Placental pericyte (primary cell): ENCODE measurements around the gene HOXD1. TPM values are rescaled to one million over a fixed set of nuclear protein-coding genes. Genes with fewer than 3 reads are reported as not detected.

Experiments
- small RNA-seq: library from RNA; depleted of rRNA; stranded (forward); fragments of <200 nt; gene quantifications from one replicate; pipeline ENCODE3, GENCODE V24; 2012; ENCODE audit warnings: low replicate concordance
- total RNA-seq: library from RNA; depleted of rRNA; stranded (reverse); fragments of >200 nt; gene quantifications from 2 replicates; pipeline ENCODE4 v1.2.3, GENCODE V29; 2012

The HOXD1 gene
- total RNA-seq: 0.14 TPM in 1 of 2 replicates, not detected in the other

GRCh38 chr2:176187899-176188773, at the start of gene HOXD1:
HOXD1 (plus strand) TSS chr2:176188668; CDS start chr2:176188802, 134 bp downstream.

GRCh38 chr2:176151442-176152287, 36.8 kb upstream of the HOXD1 start, which contains the start of gene HOXD4:
HOXD4 (plus strand) TSS chr2:176151550; CDS start chr2:176151634, 84 bp downstream.

GRCh38 chr2:176156807-176157498, 31.5 kb upstream of the HOXD1 start, which contains the start of gene HOXD3:
HOXD3 (plus strand) TSS chr2:176157307; CDS start chr2:176169115, 11,808 bp downstream.

Small RNAs within 50 kb of the gene (small RNA-seq; reads per million reads assigned to genes)
- gene MIR10B: 1,024 reads per million, percentile 99 among the genes with 10 or more reads in this experiment

Other genes starting within 250 kb of the HOXD1 start
- gene LNPK, start 186.4 kb upstream of the HOXD1 start, total RNA-seq: 8.1 and 50.4 TPM in 2 replicates
- gene EVX2, start 104.7 kb upstream of the HOXD1 start, total RNA-seq: not detected in 2 replicates
- gene HOXD13, start 95.9 kb upstream of the HOXD1 start, total RNA-seq: not detected in 2 replicates
- 0.22 TPM in 1 of 2 replicates, not detected in the other for gene HOXD12, start 88.9 kb upstream of the HOXD1 start, total RNA-seq
- gene HOXD11, start 81.4 kb upstream of the HOXD1 start, total RNA-seq: 0.22 and 5.4 TPM in 2 replicates
- 0.66 and 6.3 TPM in 2 replicates for gene HOXD10, start 71.9 kb upstream of the HOXD1 start, total RNA-seq
- gene HOXD9, start 65.9 kb upstream of the HOXD1 start, total RNA-seq: 1.7 TPM in 1 of 2 replicates, not detected in the other
- gene HOXD8, start 59.0 kb upstream of the HOXD1 start, total RNA-seq: 6.3 TPM in 1 of 2 replicates, not detected in the other
- 0.22 and 1.4 TPM in 2 replicates for gene HOXD4, start 37.1 kb upstream of the HOXD1 start, total RNA-seq
- 2.6 TPM in 1 of 2 replicates, not detected in the other for gene HOXD3, start 31.4 kb upstream of the HOXD1 start, total RNA-seq
- gene MTX2, start 80.8 kb downstream of the HOXD1 start, total RNA-seq: 13.1 and 22.8 TPM in 2 replicates